ENCODE measurements around the gene LSM10. TPM values are rescaled to one million over a fixed set of nuclear protein-coding genes. Genes with fewer than 3 reads are reported as not detected.

Gene LSM10
- total RNA-seq, 1 experiment from 2014 or later, result 56.3 TPM

DNA sequence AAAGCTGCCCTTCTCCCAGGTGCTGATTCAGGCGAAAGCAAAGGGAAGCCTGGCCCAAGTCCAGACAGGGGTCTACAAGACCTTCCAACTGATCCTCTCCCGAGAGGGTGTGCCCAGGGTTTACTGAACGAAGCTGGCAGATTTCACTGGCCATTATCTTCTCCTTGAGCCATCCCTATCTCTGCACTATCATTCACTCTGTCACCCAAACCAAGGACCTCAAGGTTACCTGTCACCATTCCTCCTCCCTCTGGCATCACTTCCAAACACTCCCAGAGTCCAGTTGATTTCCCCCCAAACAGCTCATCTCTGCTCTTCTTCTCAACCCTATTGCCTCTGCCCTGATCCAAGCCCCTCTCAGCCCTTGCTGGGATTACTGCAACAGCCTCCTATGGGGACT is 16.9 kb downstream of the LSM10 start (continued):
- TF ChIP-seq, protein P1, sequence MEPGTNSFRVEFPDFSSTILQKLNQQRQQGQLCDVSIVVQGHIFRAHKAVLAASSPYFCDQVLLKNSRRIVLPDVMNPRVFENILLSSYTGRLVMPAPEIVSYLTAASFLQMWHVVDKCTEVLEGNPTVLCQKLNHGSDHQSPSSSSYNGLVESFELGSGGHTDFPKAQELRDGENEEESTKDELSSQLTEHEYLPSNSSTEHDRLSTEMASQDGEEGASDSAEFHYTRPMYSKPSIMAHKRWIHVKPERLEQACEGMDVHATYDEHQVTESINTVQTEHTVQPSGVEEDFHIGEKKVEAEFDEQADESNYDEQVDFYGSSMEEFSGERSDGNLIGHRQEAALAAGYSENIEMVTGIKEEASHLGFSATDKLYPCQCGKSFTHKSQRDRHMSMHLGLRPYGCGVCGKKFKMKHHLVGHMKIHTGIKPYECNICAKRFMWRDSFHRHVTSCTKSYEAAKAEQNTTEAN (CRISPR knock-in tag; IDR thresholded peaks at IDR 0.05), result no peak
- TF ChIP-seq, protein P2, sequence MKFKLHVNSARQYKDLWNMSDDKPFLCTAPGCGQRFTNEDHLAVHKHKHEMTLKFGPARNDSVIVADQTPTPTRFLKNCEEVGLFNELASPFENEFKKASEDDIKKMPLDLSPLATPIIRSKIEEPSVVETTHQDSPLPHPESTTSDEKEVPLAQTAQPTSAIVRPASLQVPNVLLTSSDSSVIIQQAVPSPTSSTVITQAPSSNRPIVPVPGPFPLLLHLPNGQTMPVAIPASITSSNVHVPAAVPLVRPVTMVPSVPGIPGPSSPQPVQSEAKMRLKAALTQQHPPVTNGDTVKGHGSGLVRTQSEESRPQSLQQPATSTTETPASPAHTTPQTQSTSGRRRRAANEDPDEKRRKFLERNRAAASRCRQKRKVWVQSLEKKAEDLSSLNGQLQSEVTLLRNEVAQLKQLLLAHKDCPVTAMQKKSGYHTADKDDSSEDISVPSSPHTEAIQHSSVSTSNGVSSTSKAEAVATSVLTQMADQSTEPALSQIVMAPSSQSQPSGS (CRISPR knock-in tag; IDR thresholded peaks at IDR 0.05; ENCODE audit: borderline replicate concordance, low read depth), result no peak
- TF ChIP-seq, protein P3, sequence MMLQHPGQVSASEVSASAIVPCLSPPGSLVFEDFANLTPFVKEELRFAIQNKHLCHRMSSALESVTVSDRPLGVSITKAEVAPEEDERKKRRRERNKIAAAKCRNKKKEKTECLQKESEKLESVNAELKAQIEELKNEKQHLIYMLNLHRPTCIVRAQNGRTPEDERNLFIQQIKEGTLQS (CRISPR knock-in tag; conservative IDR thresholded peaks at IDR 0.05), result no peak
- TF ChIP-seq ELF4 (CRISPR knock-in tag; IDR thresholded peaks at IDR 0.05; ENCODE audit: low read depth) (no peak), CREM (CRISPR knock-in tag; IDR thresholded peaks at IDR 0.05) (no peak), ZNF219 (CRISPR knock-in tag; IDR thresholded peaks at IDR 0.05; ENCODE audit: borderline replicate concordance) (no peak), ZNF138 (CRISPR knock-in tag; conservative IDR thresholded peaks at IDR 0.05) (no peak), ZNF232 (CRISPR knock-in tag; IDR thresholded peaks at IDR 0.05) (no peak)
- TF ChIP-seq, protein P4, sequence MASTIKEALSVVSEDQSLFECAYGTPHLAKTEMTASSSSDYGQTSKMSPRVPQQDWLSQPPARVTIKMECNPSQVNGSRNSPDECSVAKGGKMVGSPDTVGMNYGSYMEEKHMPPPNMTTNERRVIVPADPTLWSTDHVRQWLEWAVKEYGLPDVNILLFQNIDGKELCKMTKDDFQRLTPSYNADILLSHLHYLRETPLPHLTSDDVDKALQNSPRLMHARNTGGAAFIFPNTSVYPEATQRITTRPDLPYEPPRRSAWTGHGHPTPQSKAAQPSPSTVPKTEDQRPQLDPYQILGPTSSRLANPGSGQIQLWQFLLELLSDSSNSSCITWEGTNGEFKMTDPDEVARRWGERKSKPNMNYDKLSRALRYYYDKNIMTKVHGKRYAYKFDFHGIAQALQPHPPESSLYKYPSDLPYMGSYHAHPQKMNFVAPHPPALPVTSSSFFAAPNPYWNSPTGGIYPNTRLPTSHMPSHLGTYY (CRISPR knock-in tag; IDR thresholded peaks at IDR 0.05), result no peak
- TF ChIP-seq, protein P5, sequence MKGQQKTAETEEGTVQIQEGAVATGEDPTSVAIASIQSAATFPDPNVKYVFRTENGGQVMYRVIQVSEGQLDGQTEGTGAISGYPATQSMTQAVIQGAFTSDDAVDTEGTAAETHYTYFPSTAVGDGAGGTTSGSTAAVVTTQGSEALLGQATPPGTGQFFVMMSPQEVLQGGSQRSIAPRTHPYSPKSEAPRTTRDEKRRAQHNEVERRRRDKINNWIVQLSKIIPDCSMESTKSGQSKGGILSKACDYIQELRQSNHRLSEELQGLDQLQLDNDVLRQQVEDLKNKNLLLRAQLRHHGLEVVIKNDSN (CRISPR knock-in tag; IDR thresholded peaks at IDR 0.05), result no peak
- TF ChIP-seq, protein P6, sequence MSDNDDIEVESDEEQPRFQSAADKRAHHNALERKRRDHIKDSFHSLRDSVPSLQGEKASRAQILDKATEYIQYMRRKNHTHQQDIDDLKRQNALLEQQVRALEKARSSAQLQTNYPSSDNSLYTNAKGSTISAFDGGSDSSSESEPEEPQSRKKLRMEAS (CRISPR knock-in tag; IDR thresholded peaks at IDR 0.05), result no peak

DNA sequence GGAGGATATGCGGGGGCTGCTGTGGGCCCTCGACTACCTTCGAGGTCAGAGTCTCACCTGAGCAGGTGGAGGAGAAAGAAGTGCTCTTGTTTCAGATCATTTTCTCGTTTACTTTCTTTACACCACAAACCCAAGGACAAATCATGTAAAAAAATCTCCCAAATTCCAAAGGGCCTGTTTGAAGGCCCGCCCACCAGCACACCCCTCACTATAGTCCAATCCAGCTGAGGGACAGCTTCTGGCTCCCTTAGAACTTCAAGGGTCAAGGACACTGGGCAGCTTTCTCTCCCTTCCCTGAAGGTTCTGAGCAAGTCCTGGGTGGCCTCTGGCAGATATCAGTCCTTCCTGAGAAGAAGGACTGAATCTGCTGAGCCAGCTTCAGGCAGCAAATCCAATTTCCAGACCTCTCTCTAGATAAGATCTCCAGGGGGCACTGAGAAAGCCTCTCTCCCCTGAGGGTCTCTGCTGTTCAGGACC is 17.5 kb downstream of the LSM10 start:
- DNase-seq (ENCODE audit: low spot score) (no peak), ATAC-seq (no peak)
- POLR2A ChIA-PET, result no interaction called here
- no peaks in the 10 kb centered on the region for H3K27me3 Mint-ChIP-seq (ENCODE audit: low read depth)
- H3K4me1 Mint-ChIP-seq, result peaks cover 24% of the 10 kb centered on the region
- no peaks in the 10 kb centered on the region for H3K9me3 Mint-ChIP-seq
- H3K36me3 Mint-ChIP-seq, result no peaks in the 10 kb centered on the region
- CTCF ChIA-PET, result interaction anchor here (0.7 to 6.4 kb wide), 3 partner anchors 11 to 17 kb away, joined by 3 to 36 read pairs (median 4); partner anchors contain the start of gene LSM10
- H3K27ac Mint-ChIP-seq, result peak overlapping the region; percentile 82
- TF ChIP-seq, protein P7, sequence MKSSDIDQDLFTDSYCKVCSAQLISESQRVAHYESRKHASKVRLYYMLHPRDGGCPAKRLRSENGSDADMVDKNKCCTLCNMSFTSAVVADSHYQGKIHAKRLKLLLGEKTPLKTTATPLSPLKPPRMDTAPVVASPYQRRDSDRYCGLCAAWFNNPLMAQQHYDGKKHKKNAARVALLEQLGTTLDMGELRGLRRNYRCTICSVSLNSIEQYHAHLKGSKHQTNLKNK (CRISPR knock-in tag; IDR thresholded peaks at IDR 0.05), result no peak
- TF ChIP-seq, protein P8, sequence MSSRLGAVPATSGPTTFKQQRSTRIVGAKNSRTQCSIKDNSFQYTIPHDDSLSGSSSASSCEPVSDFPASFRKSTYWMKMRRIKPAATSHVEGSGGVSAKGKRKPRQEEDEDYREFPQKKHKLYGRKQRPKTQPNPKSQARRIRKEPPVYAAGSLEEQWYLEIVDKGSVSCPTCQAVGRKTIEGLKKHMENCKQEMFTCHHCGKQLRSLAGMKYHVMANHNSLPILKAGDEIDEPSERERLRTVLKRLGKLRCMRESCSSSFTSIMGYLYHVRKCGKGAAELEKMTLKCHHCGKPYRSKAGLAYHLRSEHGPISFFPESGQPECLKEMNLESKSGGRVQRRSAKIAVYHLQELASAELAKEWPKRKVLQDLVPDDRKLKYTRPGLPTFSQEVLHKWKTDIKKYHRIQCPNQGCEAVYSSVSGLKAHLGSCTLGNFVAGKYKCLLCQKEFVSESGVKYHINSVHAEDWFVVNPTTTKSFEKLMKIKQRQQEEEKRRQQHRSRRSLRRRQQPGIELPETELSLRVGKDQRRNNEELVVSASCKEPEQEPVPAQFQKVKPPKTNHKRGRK (CRISPR knock-in tag; IDR thresholded peaks at IDR 0.05; ENCODE audit: borderline replicate concordance), result no peak
- TF ChIP-seq ZNF263 (CRISPR knock-in tag; IDR thresholded peaks at IDR 0.05; ENCODE audit: low read depth) (no peak), CREB1 (CRISPR knock-in tag; IDR thresholded peaks at IDR 0.05) (no peak), FOXP1 (CRISPR knock-in tag; IDR thresholded peaks at IDR 0.05; ENCODE audit: borderline replicate concordance) (no peak), NR2C2 (CRISPR knock-in tag; IDR thresholded peaks at IDR 0.05) (no peak)
- TF ChIP-seq, protein P9, sequence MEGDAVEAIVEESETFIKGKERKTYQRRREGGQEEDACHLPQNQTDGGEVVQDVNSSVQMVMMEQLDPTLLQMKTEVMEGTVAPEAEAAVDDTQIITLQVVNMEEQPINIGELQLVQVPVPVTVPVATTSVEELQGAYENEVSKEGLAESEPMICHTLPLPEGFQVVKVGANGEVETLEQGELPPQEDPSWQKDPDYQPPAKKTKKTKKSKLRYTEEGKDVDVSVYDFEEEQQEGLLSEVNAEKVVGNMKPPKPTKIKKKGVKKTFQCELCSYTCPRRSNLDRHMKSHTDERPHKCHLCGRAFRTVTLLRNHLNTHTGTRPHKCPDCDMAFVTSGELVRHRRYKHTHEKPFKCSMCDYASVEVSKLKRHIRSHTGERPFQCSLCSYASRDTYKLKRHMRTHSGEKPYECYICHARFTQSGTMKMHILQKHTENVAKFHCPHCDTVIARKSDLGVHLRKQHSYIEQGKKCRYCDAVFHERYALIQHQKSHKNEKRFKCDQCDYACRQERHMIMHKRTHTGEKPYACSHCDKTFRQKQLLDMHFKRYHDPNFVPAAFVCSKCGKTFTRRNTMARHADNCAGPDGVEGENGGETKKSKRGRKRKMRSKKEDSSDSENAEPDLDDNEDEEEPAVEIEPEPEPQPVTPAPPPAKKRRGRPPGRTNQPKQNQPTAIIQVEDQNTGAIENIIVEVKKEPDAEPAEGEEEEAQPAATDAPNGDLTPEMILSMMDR (IDR thresholded peaks at IDR 0.05), result no peak
- no peak overlapping the region for H3K4me3 Mint-ChIP-seq
